ENCODE results near the gene MTFP1. TPM values are rescaled to one million over a fixed set of nuclear protein-coding genes. Genes with fewer than 3 reads are reported as not detected.
A peak's percentile ranks its signal among the peaks of the same experiment; 100 is the strongest.

The MTFP1 gene, protein sequence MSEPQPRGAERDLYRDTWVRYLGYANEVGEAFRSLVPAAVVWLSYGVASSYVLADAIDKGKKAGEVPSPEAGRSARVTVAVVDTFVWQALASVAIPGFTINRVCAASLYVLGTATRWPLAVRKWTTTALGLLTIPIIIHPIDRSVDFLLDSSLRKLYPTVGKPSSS
- 10 to 100 TPM in 4 of 6 donors, 1 to 10 TPM in 2; 2.6 to 18.0 (median 13.2) TPM for polyA plus RNA-seq (ENCODE audit: low read depth in 6 of 6)

DNA sequence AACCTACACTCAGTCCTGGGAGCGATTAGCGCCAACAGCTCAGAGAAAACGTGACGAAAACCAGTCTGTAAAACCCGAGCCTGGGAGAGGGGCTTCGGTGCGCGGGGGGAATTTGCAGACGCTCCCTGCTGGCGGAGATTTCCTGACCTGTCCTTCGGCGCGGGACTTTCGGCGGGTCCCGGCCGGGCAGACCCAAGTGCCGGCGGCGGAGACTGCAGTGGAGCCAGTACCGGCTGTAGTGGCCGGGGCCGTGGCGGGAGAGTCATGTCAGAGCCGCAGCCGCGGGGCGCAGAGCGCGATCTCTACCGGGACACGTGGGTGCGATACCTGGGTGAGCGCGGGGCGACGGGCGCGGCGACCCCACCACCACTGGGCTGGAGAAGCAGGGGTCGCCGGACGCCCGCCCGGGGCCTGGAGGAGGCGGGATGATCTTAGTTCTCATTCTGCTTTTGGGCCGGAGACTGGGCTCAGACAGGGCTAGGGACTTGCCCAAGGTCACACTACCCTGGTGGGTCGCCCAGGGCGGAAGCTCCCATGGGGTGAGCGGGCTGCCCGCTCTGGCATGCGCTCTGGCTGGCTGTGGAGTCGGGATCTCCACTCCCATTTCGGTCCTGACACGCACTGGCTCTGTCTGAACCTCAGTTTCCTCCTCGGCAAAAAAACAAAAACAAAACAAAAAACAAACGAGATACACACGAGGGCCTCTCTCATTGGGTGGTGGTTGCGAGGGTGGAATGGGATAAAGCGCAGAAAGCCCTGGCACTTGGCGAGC is at the start of gene MTFP1:
TSS of gene MTFP1 (plus strand) at position 153 of the 772 bp plus-strand sequence. CDS start at position 265, 112 bp downstream.
- no peaks in the 10 kb centered on the region for H3K9me3 Mint-ChIP-seq
- H3K4me1 Mint-ChIP-seq, result peaks cover 35 to 52% (median 48%) of the 10 kb centered on the region in 3 donors
- DNase-seq, result peak; percentile 38
- peak within 1 kb of the TSS; percentile 93 to 99 (median 98) for H3K4me3 Mint-ChIP-seq
- peak within 1 kb of the TSS in 5 of 6 donors; percentile 73 to 99 (median 95) for H3K27ac Mint-ChIP-seq
- no peaks in the 10 kb centered on the region for H3K36me3 Mint-ChIP-seq
- no peaks in the 10 kb centered on the region for H3K27me3 Mint-ChIP-seq
- ATAC-seq (ENCODE audit: low read depth in 2 of 2), result peak in 1 of 2 donors; percentile 9

- Mint-ChIP-seq H3K27me3 (no peaks in the 10 kb centered on the region), H3K4me3 (no peak overlapping the region), H3K27ac (no peak overlapping the region), H3K4me1 (peaks cover 7 to 13% (median 8%) of the 10 kb centered on the region in 3 donors), H3K9me3 (no peaks in the 10 kb centered on the region), H3K36me3 (no peaks in the 10 kb centered on the region)
- ATAC-seq (ENCODE audit: low read depth in 2 of 2) (no peak), DNase-seq (no peak)
These were observed 45.6 kb upstream of the MTFP1 start for GRCh38 chr22:30380011-30380410.

DNA sequence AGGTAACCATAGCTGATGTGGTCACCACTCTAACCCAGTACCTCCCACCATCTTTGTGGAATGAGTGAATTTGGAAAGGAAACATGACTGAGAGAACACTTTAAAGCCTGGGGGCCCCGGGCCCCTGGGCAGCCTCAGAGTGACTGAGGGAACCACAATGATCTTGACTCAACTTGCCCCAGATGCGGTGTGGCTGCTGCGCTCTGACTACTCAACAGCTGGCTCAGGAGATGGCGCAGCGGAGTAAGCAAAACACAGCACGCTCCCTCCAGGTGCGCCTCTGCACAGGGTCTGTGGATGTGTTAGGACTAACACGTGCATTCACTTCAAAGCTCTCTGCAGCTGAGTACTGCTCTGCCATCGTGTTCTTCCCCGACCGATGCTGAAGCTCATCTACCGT is 44.3 kb upstream of the MTFP1 start:
- Mint-ChIP-seq H3K27ac (peak overlapping the region in 1 of 6 donors; percentile 21), H3K4me3 (no peak overlapping the region), H3K36me3 (no peaks in the 10 kb centered on the region), H3K9me3 (no peaks in the 10 kb centered on the region), H3K4me1 (peaks cover 9 to 15% (median 10%) of the 10 kb centered on the region in 3 donors), H3K27me3 (no peaks in the 10 kb centered on the region)
- no peak for DNase-seq
- no peak for ATAC-seq (ENCODE audit: low read depth in 2 of 2)

DNA sequence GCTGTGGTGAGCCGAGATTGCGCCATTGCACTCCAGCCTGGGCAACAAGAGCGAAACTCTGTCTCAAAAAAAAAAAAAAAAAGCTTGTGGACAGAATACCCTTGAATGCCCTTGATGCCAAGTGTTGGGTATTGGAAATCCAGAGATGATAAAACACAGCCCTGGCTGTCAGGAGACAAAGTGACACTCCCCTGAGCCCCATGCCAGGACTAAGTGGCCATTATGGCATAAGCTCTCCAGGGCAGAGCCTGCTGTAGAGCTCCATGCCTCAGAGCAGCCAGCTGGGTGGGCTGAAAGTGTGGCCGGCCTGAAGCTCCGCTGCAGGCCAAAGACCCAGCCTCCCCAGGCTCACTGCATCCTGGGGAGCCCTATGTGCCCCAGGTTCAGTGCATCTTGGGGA is 43.2 kb upstream of the MTFP1 start:
- no peak for ATAC-seq (ENCODE audit: low read depth in 2 of 2)
- Mint-ChIP-seq H3K9me3 (no peaks in the 10 kb centered on the region), H3K4me1 (peaks cover 15 to 23% (median 16%) of the 10 kb centered on the region in 3 donors), H3K36me3 (no peaks in the 10 kb centered on the region), H3K27ac (no peak overlapping the region), H3K27me3 (no peaks in the 10 kb centered on the region), H3K4me3 (no peak overlapping the region)
- DNase-seq, result no peak

GRCh38 chr22:30383061-30383460 is 42.5 kb upstream of the MTFP1 start:
- H3K9me3 Mint-ChIP-seq, result no peaks in the 10 kb centered on the region
- ATAC-seq (ENCODE audit: low read depth in 2 of 2) (no peak), DNase-seq (no peak)
- no peaks in the 10 kb centered on the region for H3K36me3 Mint-ChIP-seq
- no peak overlapping the region for H3K27ac Mint-ChIP-seq
- H3K27me3 Mint-ChIP-seq, result no peaks in the 10 kb centered on the region
- H3K4me1 Mint-ChIP-seq, result peaks cover 18 to 27% (median 20%) of the 10 kb centered on the region in 3 donors
- H3K4me3 Mint-ChIP-seq, result peak overlapping the region in 1 of 8 donors; percentile 53

DNA sequence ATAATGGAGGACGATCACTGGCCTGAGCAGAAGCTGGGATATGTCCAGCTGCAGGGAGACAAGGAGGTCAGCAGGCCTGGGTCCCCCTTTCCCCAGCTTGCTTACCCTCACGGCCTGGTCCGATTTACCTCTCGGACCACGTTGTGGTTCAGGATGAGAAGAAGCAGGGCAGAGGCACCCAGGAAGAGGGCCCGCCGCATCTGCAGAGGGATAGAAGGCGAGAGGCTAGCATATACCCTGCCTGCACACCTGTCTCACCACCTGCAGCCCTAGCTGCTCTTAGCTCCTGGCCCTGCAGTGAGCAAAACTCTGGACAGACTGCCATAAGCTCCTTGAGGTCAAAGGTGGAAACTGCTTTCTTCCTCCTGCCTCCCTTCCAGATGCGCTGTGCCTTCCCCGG is 39.6 kb upstream of the MTFP1 start:
- Mint-ChIP-seq H3K4me1 (peaks cover 17 to 20% (median 18%) of the 10 kb centered on the region in 3 donors), H3K4me3 (peak overlapping the region in 7 of 8 donors; percentile 6 to 93 (median 81)), H3K9me3 (no peaks in the 10 kb centered on the region), H3K27ac (peak overlapping the region in 4 of 6 donors; percentile 27 to 76 (median 53)), H3K27me3 (no peaks in the 10 kb centered on the region), H3K36me3 (no peaks in the 10 kb centered on the region)
- DNase-seq (no peak), ATAC-seq (ENCODE audit: low read depth in 2 of 2) (no peak)

DNA sequence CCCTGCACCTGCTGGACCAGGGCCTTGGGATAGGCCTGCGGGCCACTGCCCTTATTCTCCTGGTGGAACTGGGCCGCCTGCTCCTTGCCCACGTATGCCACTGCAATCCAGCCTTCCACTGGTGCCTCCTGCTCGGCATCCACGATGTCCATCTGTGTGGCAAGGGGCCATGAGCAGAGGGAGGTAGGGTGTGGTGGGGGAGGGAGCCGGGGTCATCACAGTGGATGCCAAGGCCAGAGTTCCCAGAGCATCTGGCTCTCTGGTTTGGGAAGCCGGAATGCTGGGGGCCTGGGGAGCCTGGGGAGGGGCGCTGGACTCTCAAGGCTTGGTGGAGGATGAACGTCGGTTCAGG is 39.0 kb upstream of the MTFP1 start:
- Mint-ChIP-seq H3K27me3 (no peaks in the 10 kb centered on the region), H3K4me1 (peaks cover 22 to 26% (median 24%) of the 10 kb centered on the region in 3 donors), H3K27ac (peak overlapping the region in 2 of 6 donors; percentile 73 to 93), H3K36me3 (no peaks in the 10 kb centered on the region), H3K4me3 (peak overlapping the region; percentile 62 to 93 (median 86)), H3K9me3 (no peaks in the 10 kb centered on the region)
- no peak for DNase-seq
- ATAC-seq (ENCODE audit: low read depth in 2 of 2), result no peak

GRCh38 chr22:30386960-30387827 is 38.4 kb upstream of the MTFP1 start, which contains the start of gene RNF215:
Gene RNF215 (minus strand): TSS chr22:30387411. CDS start chr22:30387313, 98 bp downstream.
- peak; percentile 84 for DNase-seq
- Mint-ChIP-seq H3K27ac (peak within 1 kb of the TSS in 5 of 6 donors; percentile 73 to 93 (median 88)), H3K27me3 (no peaks in the 10 kb centered on the region), H3K36me3 (no peaks in the 10 kb centered on the region), H3K4me1 (peaks cover 23 to 30% (median 28%) of the 10 kb centered on the region in 3 donors), H3K9me3 (no peaks in the 10 kb centered on the region), H3K4me3 (peak within 1 kb of the TSS; percentile 78 to 93 (median 87))
- ATAC-seq (ENCODE audit: low read depth in 2 of 2), result peak; percentile 83 to 87

DNA sequence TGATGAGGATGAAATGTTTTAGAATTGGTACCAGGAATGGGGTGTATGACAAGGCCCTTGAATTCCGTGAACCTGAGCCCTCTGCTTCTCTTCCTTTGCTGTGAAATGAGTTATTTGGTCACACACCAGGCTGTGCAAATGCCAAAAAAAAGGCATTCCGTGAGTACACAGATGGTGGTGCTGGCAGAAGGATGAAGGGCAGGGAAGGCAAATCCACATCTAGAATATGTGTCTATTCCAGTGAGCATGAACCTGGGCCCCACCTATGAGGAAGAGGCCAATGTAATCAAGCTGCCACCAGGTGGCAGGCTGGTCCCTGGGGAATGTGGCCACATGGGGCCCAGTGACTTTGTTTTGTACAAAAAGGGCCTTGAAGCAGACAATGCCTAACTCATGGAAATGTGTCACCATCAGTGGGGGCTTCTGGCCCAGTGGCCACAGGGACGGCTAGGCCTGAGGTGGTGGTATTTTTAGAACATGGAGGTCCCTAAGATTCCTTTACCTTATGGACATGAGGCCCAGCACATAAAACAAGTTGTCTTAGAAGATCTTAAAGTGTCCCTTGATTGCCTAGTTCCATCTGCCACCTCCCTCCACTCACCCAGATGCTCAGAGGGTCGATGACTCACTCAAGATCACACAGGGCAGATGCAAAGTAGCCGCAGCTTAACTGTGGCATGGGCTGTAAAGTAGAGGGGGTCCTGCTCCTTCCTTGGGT is 34.4 kb upstream of the MTFP1 start:
- ATAC-seq (ENCODE audit: low read depth in 2 of 2) (peak; percentile 64 to 67), DNase-seq (peak; percentile 80)
- Mint-ChIP-seq H3K27ac (peak overlapping the region in 5 of 6 donors; percentile 78 to 90 (median 88)), H3K9me3 (no peaks in the 10 kb centered on the region), H3K4me3 (peak overlapping the region in 3 of 8 donors; percentile 10 to 42 (median 20)), H3K36me3 (no peaks in the 10 kb centered on the region), H3K4me1 (peaks cover 33 to 39% (median 36%) of the 10 kb centered on the region in 3 donors), H3K27me3 (peaks cover 9 to 14% (median 10%) of the 10 kb centered on the region in 3 donors)

- DNase-seq, result no peak
- H3K36me3 Mint-ChIP-seq, result no peaks in the 10 kb centered on the region
- H3K9me3 Mint-ChIP-seq, result no peaks in the 10 kb centered on the region
- peaks cover 14 to 27% (median 19%) of the 10 kb centered on the region in 3 donors for H3K27me3 Mint-ChIP-seq
- H3K4me3 Mint-ChIP-seq, result peak overlapping the region in 2 of 8 donors; percentile 4 to 65
- peak overlapping the region in 1 of 6 donors; percentile 71 for H3K27ac Mint-ChIP-seq
- no peak for ATAC-seq (ENCODE audit: low read depth in 2 of 2)
- peaks cover 25 to 39% (median 32%) of the 10 kb centered on the region in 3 donors for H3K4me1 Mint-ChIP-seq
These were observed 32.8 kb upstream of the MTFP1 start for GRCh38 chr22:30392661-30393321.

- DNase-seq, result no peak
- no peaks in the 10 kb centered on the region for H3K9me3 Mint-ChIP-seq
- peaks cover 14 to 32% (median 24%) of the 10 kb centered on the region in 3 donors for H3K27me3 Mint-ChIP-seq
- H3K36me3 Mint-ChIP-seq, result no peaks in the 10 kb centered on the region
- ATAC-seq (ENCODE audit: low read depth in 2 of 2), result no peak
- peak overlapping the region in 1 of 6 donors; percentile 80 for H3K27ac Mint-ChIP-seq
- peaks cover 28 to 38% (median 35%) of the 10 kb centered on the region in 3 donors for H3K4me1 Mint-ChIP-seq
- H3K4me3 Mint-ChIP-seq, result no peak overlapping the region
These were observed 32.3 kb upstream of the MTFP1 start for GRCh38 chr22:30393322-30393680.

- no peaks in the 10 kb centered on the region for H3K9me3 Mint-ChIP-seq
- peak overlapping the region in 1 of 8 donors; percentile 69 for H3K4me3 Mint-ChIP-seq
- H3K36me3 Mint-ChIP-seq, result no peaks in the 10 kb centered on the region
- peak overlapping the region in 1 of 6 donors; percentile 56 for H3K27ac Mint-ChIP-seq
- H3K4me1 Mint-ChIP-seq, result peaks cover 28 to 35% (median 34%) of the 10 kb centered on the region in 3 donors
- no peak for DNase-seq
- H3K27me3 Mint-ChIP-seq, result peaks cover 20 to 38% (median 30%) of the 10 kb centered on the region in 3 donors
- no peak for ATAC-seq (ENCODE audit: low read depth in 2 of 2)
These were observed 31.7 kb upstream of the MTFP1 start for GRCh38 chr22:30393885-30394284.
